A549 (cell line): ENCODE data around the gene HCFC1R1. TPM values are rescaled to one million over a fixed set of nuclear protein-coding genes. Genes with fewer than 3 reads are reported as not detected.

ENCODE experiments used
- ATAC-seq, 2 experiments: fragments of 200-7000 bp in 1 of 2; fragments of >200 bp in 1 of 2; cut with Nextera tagmentation in 1 of 2; cut with Tn5 transposase in 1 of 2; 3 replicates each; pipeline versions ENCODE4 v1.8.0 to v1.9.1; 2018 to 2020; ENCODE audit warnings: mild to moderate bottlenecking in 1 of 2, moderate library complexity in 1 of 2
- CTCF ChIA-PET: fragments of 300-600 bp; sonication (Branson Sonifier 250); formaldehyde crosslinking; extraction: SDS; loops from one replicate; lab custom pipeline; 2021; ENCODE audit warnings: antibody characterized with exemption, inconsistent platforms; lab: Yijun Ruan, JAX
- POLR2A ChIA-PET: fragments of 350-600 bp; formaldehyde crosslinking; extraction: SDS; loops from one replicate; lab custom pipeline; 2021; ENCODE audit warnings: antibody characterized with exemption, inconsistent platforms; lab: Yijun Ruan, JAX
- DNase-seq, 2 experiments: peaks; one replicate each; pipeline versions ENCODE4 v3.0.0 to v3.0.0-alpha.2; 2011 to 2016; ENCODE audit warnings: low read depth in 1 of 2, low spot score in 1 of 2
- FAIRE-seq: peaks from 2 replicates; lab custom pipeline; 2011; peaks lifted over from hg19 to GRCh38; lab: Jason Lieb, UNC
- H3K27ac ChIP-seq, 2 experiments: fragments of >200 bp; sonication (Bioruptor Twin); formaldehyde crosslinking; 3 replicates each; pipeline ENCODE4 v1.5.1; 2016 to 2017
- H3K4me1 ChIP-seq: fragments of >200 bp; sonication (Bioruptor Twin); formaldehyde crosslinking; 3 replicates; pipeline ENCODE4 v1.6.1; 2016
- H3K4me2 ChIP-seq: fragments of >200 bp; sonication (Bioruptor Twin); formaldehyde crosslinking; 3 replicates; pipeline ENCODE4 v1.6.1; 2016
- H3K4me3 ChIP-seq: fragments of >200 bp; sonication (Bioruptor Twin); formaldehyde crosslinking; 3 replicates; pipeline ENCODE4 v1.5.1; 2016
- H3K9me3 ChIP-seq: fragments of >200 bp; sonication (Bioruptor Twin); formaldehyde crosslinking; 3 replicates; pipeline ENCODE4 v1.6.1; 2016
- CBX2 ChIP-seq: fragments of 200-600 bp; sonication (generic); IDR thresholded peaks from 2 replicates; pipeline ENCODE4 v1.6.1; 2016; ENCODE audit warnings: low read depth, mild to moderate bottlenecking, borderline replicate concordance
- CBX8 ChIP-seq: fragments of 200-600 bp; sonication (generic); IDR thresholded peaks from 2 replicates; pipeline ENCODE4 v1.6.1; 2016
- CEBPB ChIP-seq, 2 experiments: fragments of >200 bp in 1 of 2; sonication (Bioruptor Twin) in 1 of 2; formaldehyde crosslinking in 1 of 2; IDR thresholded peaks; 2 replicates each; pipeline ENCODE4 v1.6.1; 2012 to 2016
- EHF ChIP-seq: fragments of 250-450 bp; sonication (Bioruptor Pico); IDR thresholded peaks from 2 replicates; pipeline ENCODE4 v1.5.0; 2020; ENCODE audit warnings: mild to moderate bottlenecking
- ELK1 ChIP-seq: fragments of 150-350 bp; IDR thresholded peaks from 2 replicates; pipeline ENCODE4 v1.6.1; 2014; ENCODE audit warnings: low read depth, mild to moderate bottlenecking, low read length
- EP300 ChIP-seq, 2 experiments: fragments of >200 bp; sonication (Bioruptor Twin); formaldehyde crosslinking; IDR thresholded peaks; 2 replicates in 1 of 2; 3 replicates in 1 of 2; pipeline ENCODE4 v1.6.1; 2016 to 2017
- HOXB5 ChIP-seq: fragments of 250-450 bp; sonication (Bioruptor Pico); IDR thresholded peaks from 2 replicates; pipeline ENCODE4 v1.5.0; 2020; ENCODE audit warnings: mild to moderate bottlenecking, moderate library complexity
- JUNB ChIP-seq: fragments of >200 bp; sonication (Bioruptor Twin); formaldehyde crosslinking; IDR thresholded peaks from 2 replicates; pipeline ENCODE4 v1.6.1; 2016
- MYC ChIP-seq: IDR thresholded peaks from 2 replicates; pipeline ENCODE4 v1.6.1; 2012; ENCODE audit warnings: mild to moderate bottlenecking, inconsistent platforms, low read length, improper control_type of control experiment, borderline replicate concordance
- NR3C1 ChIP-seq: fragments of >200 bp; sonication (Bioruptor Twin); formaldehyde crosslinking; IDR thresholded peaks from 3 replicates; pipeline ENCODE4 v1.6.1; 2017
- POLR2AphosphoS2 ChIP-seq: conservative IDR thresholded peaks from 2 replicates; pipeline ENCODE4 v1.6.1; 2012; ENCODE audit warnings: low read length, improper control_type of control experiment, inconsistent platforms
- RARB ChIP-seq: fragments of 250-450 bp; sonication (Bioruptor Pico); IDR thresholded peaks from 2 replicates; pipeline ENCODE4 v1.8.0; 2021; ENCODE audit warnings: mild to moderate bottlenecking, moderate library complexity
- RCOR1 ChIP-seq: fragments of 150-350 bp; IDR thresholded peaks from 2 replicates; pipeline ENCODE4 v1.6.1; 2014; ENCODE audit warnings: antibody characterized with exemption, low read length, low read depth
- TFCP2L1 ChIP-seq: fragments of 250-450 bp; sonication (Bioruptor Pico); IDR thresholded peaks from 2 replicates; pipeline ENCODE4 v1.5.0; 2021; ENCODE audit warnings: mild to moderate bottlenecking
- TP53 ChIP-seq: fragments of 250-450 bp; sonication (Bioruptor Pico); IDR thresholded peaks from 2 replicates; pipeline ENCODE4 v1.5.0; 2021; ENCODE audit warnings: mild to moderate bottlenecking, moderate library complexity
- USF2 ChIP-seq: fragments of 450-650 bp; IDR thresholded peaks from 2 replicates; pipeline ENCODE4 v1.6.1; 2014; ENCODE audit warnings: antibody characterized with exemption
- ZC3H11A ChIP-seq: fragments of 450-650 bp; IDR thresholded peaks from 2 replicates; pipeline ENCODE4 v1.6.1; 2014; ENCODE audit warnings: antibody characterized with exemption, mild to moderate bottlenecking
- ZSCAN20 ChIP-seq: fragments of 250-450 bp; sonication (Bioruptor Pico); IDR thresholded peaks from 2 replicates; pipeline ENCODE4 v1.8.0; 2022; ENCODE audit warnings: mild to moderate bottlenecking, moderate library complexity
- WGBS: methylation state at CpG from one replicate; pipeline ENCODE4 v1.1.6; 2017; ENCODE audit errors: missing lambda C conversion rate; 5-methylcytosine and 5-hydroxymethylcytosine counted together
- polyA plus RNA-seq, 4 experiments: library from polyadenylated mRNA; depleted of rRNA in 3 of 4; stranded (reverse); fragments of >200 nt; fragmentation: RNase III in 1 of 4; extraction: RNeasy Plus Mini Kit Qiagen cat#74134 plus additional on column Dnase treatment in 1 of 4; gene quantifications; 2 replicates in 3 of 4; 3 replicates in 1 of 4; pipeline ENCODE4 v1.2.3, GENCODE V29; 2011 to 2017
- TF ChIP-seq, protein P1 (sequence below): fragments of >200 bp; sonication (Bioruptor Twin); formaldehyde crosslinking; IDR thresholded peaks from 3 replicates; pipeline ENCODE4 v1.6.1; 2016
- TF ChIP-seq, protein P2 (sequence below): IDR thresholded peaks from 2 replicates; pipeline ENCODE4 v1.6.1; 2012
- TF ChIP-seq, protein P3 (sequence below): fragments of >200 bp; sonication (Bioruptor Twin); formaldehyde crosslinking; IDR thresholded peaks from 2 replicates; pipeline ENCODE4 v1.6.1; 2016
- TF ChIP-seq, protein P4 (sequence below): IDR thresholded peaks from 2 replicates; pipeline ENCODE4 v1.6.1; 2012

Gene HCFC1R1
- polyA plus RNA-seq, 2 of the 4 experiments (the other 2 are of a cell fraction): 46.4 to 179 TPM

DNA sequence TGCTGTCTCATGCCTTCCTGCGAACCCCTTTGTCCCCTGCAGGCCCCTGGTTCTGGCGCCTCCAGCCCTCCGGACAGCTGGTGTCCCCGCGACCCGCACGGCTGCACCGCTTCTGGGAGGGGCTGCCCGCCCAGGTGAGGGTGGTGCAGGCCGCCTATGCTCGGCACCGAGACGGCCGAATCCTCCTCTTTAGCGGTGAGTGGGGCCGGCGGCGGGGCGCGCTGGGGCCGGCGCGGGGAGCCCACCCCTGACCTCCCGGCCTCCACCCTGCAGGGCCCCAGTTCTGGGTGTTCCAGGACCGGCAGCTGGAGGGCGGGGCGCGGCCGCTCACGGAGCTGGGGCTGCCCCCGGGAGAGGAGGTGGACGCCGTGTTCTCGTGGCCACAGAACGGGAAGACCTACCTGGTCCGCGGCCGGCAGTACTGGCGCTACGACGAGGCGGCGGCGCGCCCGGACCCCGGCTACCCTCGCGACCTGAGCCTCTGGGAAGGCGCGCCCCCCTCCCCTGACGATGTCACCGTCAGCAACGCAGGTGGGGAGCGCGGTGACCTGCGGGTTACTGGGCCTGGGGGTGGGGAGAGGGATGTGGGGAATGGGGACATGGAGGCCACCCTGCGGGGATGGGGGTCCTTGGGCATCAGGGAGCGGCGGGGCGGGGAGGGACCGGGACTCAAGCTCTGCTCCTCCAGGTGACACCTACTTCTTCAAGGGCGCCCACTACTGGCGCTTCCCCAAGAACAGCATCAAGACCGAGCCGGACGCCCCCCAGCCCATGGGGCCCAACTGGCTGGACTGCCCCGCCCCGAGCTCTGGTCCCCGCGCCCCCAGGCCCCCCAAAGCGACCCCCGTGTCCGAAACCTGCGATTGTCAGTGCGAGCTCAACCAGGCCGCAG lies 34.6 kb upstream of the HCFC1R1 start (continued):
- TF ChIP-seq RCOR1: no peak
- TF ChIP-seq, protein P1, sequence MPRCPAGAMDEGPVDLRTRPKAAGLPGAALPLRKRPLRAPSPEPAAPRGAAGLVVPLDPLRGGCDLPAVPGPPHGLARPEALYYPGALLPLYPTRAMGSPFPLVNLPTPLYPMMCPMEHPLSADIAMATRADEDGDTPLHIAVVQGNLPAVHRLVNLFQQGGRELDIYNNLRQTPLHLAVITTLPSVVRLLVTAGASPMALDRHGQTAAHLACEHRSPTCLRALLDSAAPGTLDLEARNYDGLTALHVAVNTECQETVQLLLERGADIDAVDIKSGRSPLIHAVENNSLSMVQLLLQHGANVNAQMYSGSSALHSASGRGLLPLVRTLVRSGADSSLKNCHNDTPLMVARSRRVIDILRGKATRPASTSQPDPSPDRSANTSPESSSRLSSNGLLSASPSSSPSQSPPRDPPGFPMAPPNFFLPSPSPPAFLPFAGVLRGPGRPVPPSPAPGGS: no peak
- no peak for TF ChIP-seq CBX2
- TF ChIP-seq, protein P2, sequence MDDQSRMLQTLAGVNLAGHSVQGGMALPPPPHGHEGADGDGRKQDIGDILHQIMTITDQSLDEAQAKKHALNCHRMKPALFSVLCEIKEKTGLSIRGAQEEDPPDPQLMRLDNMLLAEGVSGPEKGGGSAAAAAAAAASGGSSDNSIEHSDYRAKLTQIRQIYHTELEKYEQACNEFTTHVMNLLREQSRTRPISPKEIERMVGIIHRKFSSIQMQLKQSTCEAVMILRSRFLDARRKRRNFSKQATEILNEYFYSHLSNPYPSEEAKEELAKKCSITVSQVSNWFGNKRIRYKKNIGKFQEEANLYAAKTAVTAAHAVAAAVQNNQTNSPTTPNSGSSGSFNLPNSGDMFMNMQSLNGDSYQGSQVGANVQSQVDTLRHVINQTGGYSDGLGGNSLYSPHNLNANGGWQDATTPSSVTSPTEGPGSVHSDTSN: no peak
- TF ChIP-seq ZC3H11A: no peak
- no peak for TF ChIP-seq TP53 (CRISPR knock-in tag)
- no peak for TF ChIP-seq TFCP2L1 (CRISPR knock-in tag)
- no peak for TF ChIP-seq USF2
- TF ChIP-seq EHF (CRISPR knock-in tag): no peak
- TF ChIP-seq, protein P3, sequence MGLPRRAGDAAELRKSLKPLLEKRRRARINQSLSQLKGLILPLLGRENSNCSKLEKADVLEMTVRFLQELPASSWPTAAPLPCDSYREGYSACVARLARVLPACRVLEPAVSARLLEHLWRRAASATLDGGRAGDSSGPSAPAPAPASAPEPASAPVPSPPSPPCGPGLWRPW: no peak
- TF ChIP-seq CEBPB (IDR thresholded peaks at IDR 0.05): no peak

GRCh38 chr16:3057181-3058138 lies 33.7 kb upstream of the HCFC1R1 start:
- Histone ChIP-seq H3K9me3 (no peaks in the 10 kb centered on the region), H3K4me2 (peak overlapping the region; percentile 92), H3K27ac (no peak overlapping the region; a peak in 1 of 6 replicates), H3K4me1 (peaks cover 10% of the 10 kb centered on the region), H3K4me3 (no peak overlapping the region)
- POLR2A ChIA-PET: interaction anchor here (1.6 kb wide), 1 partner anchor 21 kb away, joined by 3 read pairs; no protein-coding TSS in a partner anchor
- CTCF ChIA-PET: interaction anchor here (0.6 to 12.4 kb wide), 21 partner anchors 8 to 762 kb away, joined by 3 to 186 read pairs (median 15); partner anchors contain the start of genes MMP25, ZNF205, ZNF213 and ZSCAN10
- FAIRE-seq (no peak), DNase-seq (no peak), ATAC-seq (no peak)
- 94% methylated on average over 22 of the region's 22 CpGs for WGBS
- TF ChIP-seq MYC: no peak
- no peak for TF ChIP-seq EP300 (IDR thresholded peaks at IDR 0.05)
- no peak for TF ChIP-seq TFCP2L1 (CRISPR knock-in tag)
- no peak for TF ChIP-seq ZSCAN20 (CRISPR knock-in tag)
- TF ChIP-seq NR3C1: no peak
- TF ChIP-seq JUNB: no peak
- TF ChIP-seq, protein P4, sequence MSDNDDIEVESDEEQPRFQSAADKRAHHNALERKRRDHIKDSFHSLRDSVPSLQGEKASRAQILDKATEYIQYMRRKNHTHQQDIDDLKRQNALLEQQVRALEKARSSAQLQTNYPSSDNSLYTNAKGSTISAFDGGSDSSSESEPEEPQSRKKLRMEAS: no peak
- no peak for TF ChIP-seq CBX8
- TF ChIP-seq ELK1: no peak
- no peak for TF ChIP-seq POLR2AphosphoS2
- TF ChIP-seq ZC3H11A: no peak
- TF ChIP-seq RARB: no peak
- TF ChIP-seq, protein P2: no peak
- TF ChIP-seq HOXB5: no peak
- TF ChIP-seq, all 56 proteins: peak for 0
